Skin of body (tissue), 2 donors: Measurements from ENCODE around the gene GCN1. TPM values are rescaled to one million over a fixed set of nuclear protein-coding genes. Genes with fewer than 3 reads are reported as not detected.

Experiments used
- DNase-seq: peaks from one replicate; lab custom pipeline; 2025; lab: John Stamatoyannopoulos, UW
- total RNA-seq: library from RNA; depleted of rRNA; stranded (reverse); fragments of >200 nt; gene quantifications from one replicate; pipeline ENCODE4 v1.2.3, GENCODE V29; 2014

GCN1 gene
- total RNA-seq, 1 donor from 2014 or later = 113 TPM

- DNase-seq = no peak
These were observed 43.5 kb downstream of the GCN1 start for GRCh38 chr12:120150919-120151525.

GRCh38 chr12:120148011-120148410 is 46.5 kb downstream of the GCN1 start:
- DNase-seq = no peak

GRCh38 chr12:120145164-120145563 is 49.4 kb downstream of the GCN1 start:
- no peak for DNase-seq

- DNase-seq = no peak
These were observed 50.3 kb downstream of the GCN1 start for GRCh38 chr12:120144215-120144614.

GRCh38 chr12:120142231-120142877 is 52.2 kb downstream of the GCN1 start:
- DNase-seq = no peak

- DNase-seq = no peak
These were observed 53.2 kb downstream of the GCN1 start for GRCh38 chr12:120141336-120141735.

- no peak for DNase-seq
These were observed 53.9 kb downstream of the GCN1 start for GRCh38 chr12:120140603-120141002.

- no peak for DNase-seq
These were observed 54.6 kb downstream of the GCN1 start for GRCh38 chr12:120139958-120140357.

- no peak for DNase-seq
These were observed 56.1 kb downstream of the GCN1 start for GRCh38 chr12:120138366-120138765.

DNA sequence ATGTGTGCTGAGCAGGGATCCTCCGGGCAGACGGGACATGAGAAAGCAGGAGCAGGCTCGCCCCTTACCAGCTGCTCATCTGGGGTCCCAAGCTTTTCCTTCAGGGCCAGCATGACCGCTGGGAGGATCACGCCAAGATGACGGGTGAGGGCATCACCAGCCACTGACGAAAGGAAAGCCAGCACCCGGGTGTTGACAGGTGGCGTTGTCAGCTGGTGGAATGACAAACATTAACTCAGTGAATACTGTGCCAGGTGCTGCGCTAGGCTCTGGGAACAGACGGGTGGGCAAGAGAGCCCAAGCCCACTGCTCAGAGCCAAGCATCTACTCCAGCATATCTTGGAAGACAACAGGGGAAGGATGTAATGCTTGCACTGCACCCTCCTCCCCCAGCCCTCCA is 56.7 kb downstream of the GCN1 start:
- DNase-seq = no peak

DNA sequence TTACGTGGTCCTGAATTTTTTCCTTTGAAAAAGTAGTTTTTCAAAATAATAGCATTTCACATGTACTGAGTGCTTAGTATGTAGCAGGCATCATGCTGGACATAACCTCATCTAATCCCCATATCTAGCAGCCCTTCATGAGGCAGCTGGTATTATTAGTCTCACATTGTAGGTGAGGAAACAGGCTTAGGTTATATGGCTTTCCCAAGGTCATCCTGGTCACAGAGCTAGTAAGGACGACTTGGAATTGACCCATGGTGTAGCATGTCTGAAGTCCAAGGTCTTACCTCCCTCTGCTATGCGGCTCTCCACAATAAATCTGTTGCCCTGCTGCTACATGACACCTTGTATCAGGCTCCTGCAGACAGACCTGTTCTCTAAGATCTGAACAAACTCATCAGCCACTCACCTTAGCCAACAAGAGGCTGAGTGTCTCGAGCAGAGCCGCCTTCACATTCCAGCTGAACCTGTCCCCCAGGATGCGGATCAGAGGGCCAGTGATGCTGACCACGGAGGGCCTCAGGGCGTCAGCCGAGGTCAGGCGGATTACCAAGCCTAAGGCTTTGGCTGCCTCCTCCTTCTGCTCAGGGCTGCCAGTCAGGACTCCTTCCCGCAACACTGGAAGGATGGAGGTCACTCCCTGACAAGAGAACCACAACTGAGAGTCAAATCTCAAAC is 58.3 kb downstream of the GCN1 start:
- no peak for DNase-seq

- DNase-seq = no peak
These were observed 60.1 kb downstream of the GCN1 start for GRCh38 chr12:120134307-120134980.

GRCh38 chr12:120132863-120133385 is 61.6 kb downstream of the GCN1 start:
- no peak for DNase-seq

GRCh38 chr12:120132054-120132836 is 62.3 kb downstream of the GCN1 start:
- DNase-seq = no peak

- DNase-seq = no peak
These were observed 63.4 kb downstream of the GCN1 start for GRCh38 chr12:120131116-120131515.

DNA sequence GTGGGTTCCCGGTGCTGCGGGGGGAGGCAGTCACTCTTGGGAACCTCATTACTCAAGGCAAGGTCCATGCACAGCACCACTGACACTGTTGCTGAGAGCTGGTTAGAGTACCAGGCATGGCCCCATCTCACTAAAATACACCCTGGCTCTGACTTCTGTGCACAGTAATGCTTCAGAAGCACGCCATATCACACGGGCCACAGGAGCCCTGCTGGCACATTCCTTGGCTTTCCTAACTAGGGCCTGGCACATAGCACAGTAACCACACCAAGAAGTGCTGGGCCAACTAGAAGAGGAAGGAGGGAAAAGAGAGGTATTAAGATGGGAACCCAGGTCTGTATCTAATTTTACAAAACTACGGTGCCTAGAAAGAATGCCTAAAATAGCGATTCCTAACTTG is 64.5 kb downstream of the GCN1 start:
- no peak for DNase-seq

DNA sequence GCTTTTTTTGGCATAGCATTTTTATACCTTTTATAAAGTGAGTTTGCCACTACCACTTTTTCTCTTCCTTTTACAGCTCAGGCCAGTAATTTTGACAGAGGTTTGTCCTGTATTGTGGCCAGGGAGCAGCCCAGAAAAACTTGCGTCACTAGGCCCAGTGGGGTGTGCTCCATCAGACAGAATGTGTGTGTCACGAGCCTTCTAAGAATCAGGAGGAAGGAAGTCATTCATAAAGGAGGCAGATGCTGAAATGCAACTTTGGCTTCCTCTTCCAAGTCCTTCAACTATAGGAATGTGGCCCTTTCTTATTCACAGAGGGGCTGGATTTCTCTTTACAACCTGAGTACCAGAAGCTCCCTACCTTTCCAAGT is 67.9 kb downstream of the GCN1 start:
- peak; percentile 37 for DNase-seq

- no peak for DNase-seq
These were observed 68.5 kb downstream of the GCN1 start for GRCh38 chr12:120125792-120126634.

GRCh38 chr12:120125029-120125428 is 69.5 kb downstream of the GCN1 start:
- DNase-seq = no peak

- no peak for DNase-seq
These were observed 72.7 kb downstream of the GCN1 start for GRCh38 chr12:120121766-120122293.
